Vagina (tissue), 2 donors: ENCODE measurements around the gene PNPO.
"Not testable (repeated sequence)": the region's sequence is repeated elsewhere in the genome, so short reads cannot be mapped to it uniquely, and the experiment has no call there.

Source experiments
- POLR2A ChIP-seq, 2 donors: fragments of 450-650 bp; IDR thresholded peaks; one replicate each; pipeline ENCODE4 v1.6.1; 2017; ENCODE audit warnings: antibody characterized with exemption in 2 of 2, mild to moderate bottlenecking in 2 of 2, moderate library complexity in 2 of 2
- POLR2AphosphoS5 ChIP-seq, 2 donors: sonication (generic); formaldehyde crosslinking; IDR thresholded peaks; one replicate each; pipeline ENCODE4 v1.9.0; 2017; ENCODE audit warnings: antibody characterized with exemption in 2 of 2, mild to moderate bottlenecking in 2 of 2, low read depth in 1 of 2; ENCODE audit not compliant: insufficient read depth in 1 of 2
- TF ChIP-seq, protein P1 (sequence below), 3 experiments: fragments of 450-650 bp in 2 of 3; fragments of 200-600 bp in 1 of 3; sonication (generic) in 1 of 3; IDR thresholded peaks; one replicate each; pipeline ENCODE4 v1.5.1; 2017 to 2019; ENCODE audit warnings: antibody characterized with exemption in 3 of 3, mild to moderate bottlenecking in 2 of 3, moderate library complexity in 2 of 3

DNA sequence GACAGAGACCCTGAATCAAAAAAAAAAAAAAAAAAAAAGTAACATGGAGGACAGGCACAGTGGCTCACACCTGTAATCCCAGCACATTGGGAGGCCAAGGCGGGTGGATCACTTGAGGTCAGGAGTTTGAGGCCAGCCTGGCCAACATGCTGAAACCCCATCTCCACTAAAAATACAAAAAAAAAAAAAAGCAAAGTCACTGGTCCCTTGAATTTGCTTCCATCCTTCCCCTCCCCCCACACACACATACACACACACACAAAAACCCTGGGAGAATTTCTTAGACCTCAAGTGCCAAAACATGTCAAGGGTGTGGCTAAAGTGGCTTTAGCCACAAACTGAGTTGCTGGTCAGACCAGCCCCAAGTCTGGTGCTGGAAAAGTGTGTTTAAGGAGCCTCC is 47.1 kb downstream of the PNPO start:
- TF ChIP-seq, protein P1, sequence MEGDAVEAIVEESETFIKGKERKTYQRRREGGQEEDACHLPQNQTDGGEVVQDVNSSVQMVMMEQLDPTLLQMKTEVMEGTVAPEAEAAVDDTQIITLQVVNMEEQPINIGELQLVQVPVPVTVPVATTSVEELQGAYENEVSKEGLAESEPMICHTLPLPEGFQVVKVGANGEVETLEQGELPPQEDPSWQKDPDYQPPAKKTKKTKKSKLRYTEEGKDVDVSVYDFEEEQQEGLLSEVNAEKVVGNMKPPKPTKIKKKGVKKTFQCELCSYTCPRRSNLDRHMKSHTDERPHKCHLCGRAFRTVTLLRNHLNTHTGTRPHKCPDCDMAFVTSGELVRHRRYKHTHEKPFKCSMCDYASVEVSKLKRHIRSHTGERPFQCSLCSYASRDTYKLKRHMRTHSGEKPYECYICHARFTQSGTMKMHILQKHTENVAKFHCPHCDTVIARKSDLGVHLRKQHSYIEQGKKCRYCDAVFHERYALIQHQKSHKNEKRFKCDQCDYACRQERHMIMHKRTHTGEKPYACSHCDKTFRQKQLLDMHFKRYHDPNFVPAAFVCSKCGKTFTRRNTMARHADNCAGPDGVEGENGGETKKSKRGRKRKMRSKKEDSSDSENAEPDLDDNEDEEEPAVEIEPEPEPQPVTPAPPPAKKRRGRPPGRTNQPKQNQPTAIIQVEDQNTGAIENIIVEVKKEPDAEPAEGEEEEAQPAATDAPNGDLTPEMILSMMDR (IDR thresholded peaks at IDR 0.05): not testable (repeated sequence)
- not testable (repeated sequence) for TF ChIP-seq POLR2AphosphoS5 (IDR thresholded peaks at IDR 0.05; ENCODE audit: insufficient read depth in 1 of 2, low read depth in 1 of 2); POLR2A (IDR thresholded peaks at IDR 0.05)
